Immature natural killer cell (primary cell): ENCODE measurements around the gene RAB1A. TPM values are rescaled to one million over a fixed set of nuclear protein-coding genes. Genes with fewer than 3 reads are reported as not detected.

Experiments used
- DNase-seq, 3 donors: peaks; one replicate each; pipeline ENCODE4 v3.0.0; 2022; ENCODE audit warnings: mixed read lengths in 1 of 3
- H3K27ac Mint-ChIP-seq, 6 donors: one replicate each; pipeline ENCODE4 v1.8.0; 2020; ENCODE audit warnings: mixed read lengths in 6 of 6, mild to moderate bottlenecking in 5 of 6, inconsistent platforms in 4 of 6, moderate library complexity in 3 of 6
- H3K27me3 Mint-ChIP-seq, 3 donors: one replicate each; pipeline ENCODE4 v1.8.0; 2020 to 2021; ENCODE audit warnings: low read depth in 3 of 3, mild to moderate bottlenecking in 3 of 3, mixed read lengths in 3 of 3, moderate library complexity in 3 of 3, inconsistent platforms in 1 of 3
- H3K36me3 Mint-ChIP-seq, 3 donors: one replicate each; pipeline ENCODE4 v1.8.0; 2020; ENCODE audit warnings: mixed read lengths in 3 of 3, inconsistent platforms in 2 of 3, mild to moderate bottlenecking in 2 of 3
- H3K4me1 Mint-ChIP-seq, 2 donors: one replicate each; pipeline ENCODE4 v1.8.0; 2020; ENCODE audit warnings: inconsistent platforms in 2 of 2, mild to moderate bottlenecking in 2 of 2, mixed read lengths in 2 of 2, moderate library complexity in 1 of 2
- H3K4me3 Mint-ChIP-seq, 5 donors: one replicate each; pipeline ENCODE4 v1.8.0; 2020; ENCODE audit warnings: mild to moderate bottlenecking in 5 of 5, mixed read lengths in 5 of 5, inconsistent platforms in 3 of 5, moderate library complexity in 3 of 5
- H3K9me3 Mint-ChIP-seq, 6 donors: one replicate each; pipeline ENCODE4 v1.8.0; 2020; ENCODE audit warnings: mild to moderate bottlenecking in 6 of 6, mixed read lengths in 6 of 6, inconsistent platforms in 4 of 6, moderate library complexity in 3 of 6
- polyA plus RNA-seq, 3 donors: library from polyadenylated mRNA; unstranded; fragments of 300-500 nt; fragmentation: Illumina TruSeq; gene quantifications; one replicate each; pipeline ENCODE4 v1.2.3, GENCODE V29; 2021

The RAB1A gene
- polyA plus RNA-seq, 3 donors from 2014 or later = 32.7 to 84.7 (median 43.8) TPM

GRCh38 chr2:65057391-65058052 lies 72.4 kb downstream of the RAB1A start:
- peak; percentile 31 to 47 (median 40) for DNase-seq
- H3K36me3 Mint-ChIP-seq = no peaks in the 10 kb centered on the region
- H3K27me3 Mint-ChIP-seq = peaks cover 7 to 12% (median 10%) of the 10 kb centered on the region in 3 donors
- peak overlapping the region; percentile 71 to 90 (median 78) for H3K27ac Mint-ChIP-seq
- peaks cover 33 to 43% of the 10 kb centered on the region in 2 donors for H3K4me1 Mint-ChIP-seq
- no peaks in the 10 kb centered on the region for H3K9me3 Mint-ChIP-seq
- peak overlapping the region; percentile 78 to 97 (median 83) for H3K4me3 Mint-ChIP-seq

- H3K27me3 Mint-ChIP-seq = peaks cover 7 to 12% (median 10%) of the 10 kb centered on the region in 3 donors
- H3K9me3 Mint-ChIP-seq = no peaks in the 10 kb centered on the region
- no peaks in the 10 kb centered on the region for H3K36me3 Mint-ChIP-seq
- peak overlapping the region; percentile 71 to 90 (median 78) for H3K27ac Mint-ChIP-seq
- H3K4me1 Mint-ChIP-seq = peaks cover 33 to 43% of the 10 kb centered on the region in 2 donors
- DNase-seq = no peak
- H3K4me3 Mint-ChIP-seq = peak overlapping the region; percentile 78 to 97 (median 83)
Measured at GRCh38 chr2:65057054-65057375, 72.9 kb downstream of the RAB1A start.

GRCh38 chr2:65056215-65057053 lies 73.5 kb downstream of the RAB1A start, which contains the start of gene CEP68:
TSS of gene CEP68 (plus strand) at chr2:65056416. CDS start at chr2:65069445, 13,029 bp downstream.
- peaks cover 33 to 43% of the 10 kb centered on the region in 2 donors for H3K4me1 Mint-ChIP-seq

GRCh38 chr2:65055422-65056214 lies 74.3 kb downstream of the RAB1A start:
- Mint-ChIP-seq H3K27me3 (peaks cover 7 to 13% (median 10%) of the 10 kb centered on the region in 3 donors), H3K4me3 (peak overlapping the region; percentile 94 to 99 (median 97)), H3K27ac (peak overlapping the region; percentile 89 to 94 (median 92)), H3K36me3 (no peaks in the 10 kb centered on the region), H3K9me3 (no peaks in the 10 kb centered on the region), H3K4me1 (peaks cover 33 to 43% of the 10 kb centered on the region in 2 donors)
- DNase-seq = no peak

More at GRCh38 chr2:65056215-65057053, 73.5 kb downstream of the RAB1A start, which contains the start of gene CEP68:
- H3K4me3 Mint-ChIP-seq = peak within 1 kb of the TSS; percentile 94 to 99 (median 97)
- peak within 1 kb of the TSS; percentile 89 to 94 (median 92) for H3K27ac Mint-ChIP-seq
- peaks cover 7 to 13% (median 10%) of the 10 kb centered on the region in 3 donors for H3K27me3 Mint-ChIP-seq
- H3K36me3 Mint-ChIP-seq = no peaks in the 10 kb centered on the region
- H3K9me3 Mint-ChIP-seq = no peaks in the 10 kb centered on the region
- DNase-seq = peak; percentile 94 to 95 (median 95)

- Mint-ChIP-seq H3K4me1 (peaks cover 33 to 43% of the 10 kb centered on the region in 2 donors), H3K9me3 (no peaks in the 10 kb centered on the region), H3K36me3 (no peaks in the 10 kb centered on the region), H3K4me3 (peak overlapping the region; percentile 94 to 99 (median 97)), H3K27ac (peak overlapping the region in 4 of 6 donors; percentile 91 to 94 (median 92)), H3K27me3 (peaks cover 7 to 13% (median 10%) of the 10 kb centered on the region in 3 donors)
- no peak for DNase-seq
Measured at GRCh38 chr2:65054749-65055421, 75.0 kb downstream of the RAB1A start.

- Mint-ChIP-seq H3K4me1 (peaks cover 33 to 42% of the 10 kb centered on the region in 2 donors), H3K9me3 (no peaks in the 10 kb centered on the region), H3K36me3 (peaks cover 0 to 5% (median 0%) of the 10 kb centered on the region in 3 donors), H3K4me3 (peak overlapping the region; percentile 3 to 38 (median 33)), H3K27me3 (peaks cover 7 to 13% (median 10%) of the 10 kb centered on the region in 3 donors), H3K27ac (peak overlapping the region in 4 of 6 donors; percentile 2 to 57 (median 30))
- DNase-seq = peak; percentile 29 to 44 (median 36)
Measured at GRCh38 chr2:65053199-65053598, 76.7 kb downstream of the RAB1A start.

GRCh38 chr2:65050931-65051330 lies 79.0 kb downstream of the RAB1A start:
- H3K4me1 Mint-ChIP-seq = peaks cover 19 to 27% of the 10 kb centered on the region in 2 donors
- H3K9me3 Mint-ChIP-seq = no peaks in the 10 kb centered on the region
- no peak overlapping the region for H3K27ac Mint-ChIP-seq
- H3K36me3 Mint-ChIP-seq = peaks cover 0 to 5% (median 0%) of the 10 kb centered on the region in 3 donors
- peaks cover 2 to 4% (median 3%) of the 10 kb centered on the region in 3 donors for H3K27me3 Mint-ChIP-seq
- H3K4me3 Mint-ChIP-seq = no peak overlapping the region
- no peak for DNase-seq

- no peak overlapping the region for H3K27ac Mint-ChIP-seq
- H3K36me3 Mint-ChIP-seq = peaks cover 4 to 19% (median 7%) of the 10 kb centered on the region in 3 donors
- H3K4me3 Mint-ChIP-seq = no peak overlapping the region
- peaks cover 9 to 12% of the 10 kb centered on the region in 2 donors for H3K4me1 Mint-ChIP-seq
- no peak for DNase-seq
- H3K27me3 Mint-ChIP-seq = peaks cover 0 to 2% (median 0%) of the 10 kb centered on the region in 3 donors
- H3K9me3 Mint-ChIP-seq = peaks cover 0 to 6% (median 3%) of the 10 kb centered on the region in 6 donors
Measured at GRCh38 chr2:65049010-65049639, 80.8 kb downstream of the RAB1A start.

GRCh38 chr2:65046633-65047407 lies 83.1 kb downstream of the RAB1A start:
- H3K36me3 Mint-ChIP-seq = peaks cover 8 to 25% (median 8%) of the 10 kb centered on the region in 3 donors
- H3K4me1 Mint-ChIP-seq = no peaks in the 10 kb centered on the region
- H3K4me3 Mint-ChIP-seq = no peak overlapping the region
- H3K9me3 Mint-ChIP-seq = peaks cover 0 to 6% (median 5%) of the 10 kb centered on the region in 6 donors
- H3K27me3 Mint-ChIP-seq = peaks cover 0 to under 1% (median 0%) of the 10 kb centered on the region in 3 donors
- DNase-seq = no peak
- H3K27ac Mint-ChIP-seq = no peak overlapping the region

GRCh38 chr2:65045651-65046050 lies 84.3 kb downstream of the RAB1A start:
- peaks cover 0 to 1% (median 0%) of the 10 kb centered on the region in 3 donors for H3K27me3 Mint-ChIP-seq
- H3K36me3 Mint-ChIP-seq = peaks cover 8 to 25% (median 8%) of the 10 kb centered on the region in 3 donors
- peaks cover 0 to 6% (median 5%) of the 10 kb centered on the region in 6 donors for H3K9me3 Mint-ChIP-seq
- DNase-seq = no peak
- H3K4me1 Mint-ChIP-seq = peaks cover under 1 to 3% of the 10 kb centered on the region in 2 donors
- H3K27ac Mint-ChIP-seq = no peak overlapping the region
- H3K4me3 Mint-ChIP-seq = no peak overlapping the region

- no peak for DNase-seq
- Mint-ChIP-seq H3K27me3 (peaks cover 0 to 2% (median 2%) of the 10 kb centered on the region in 3 donors), H3K4me3 (no peak overlapping the region), H3K27ac (peak overlapping the region in 1 of 6 donors; percentile 53), H3K36me3 (peaks cover 8 to 25% (median 8%) of the 10 kb centered on the region in 3 donors), H3K9me3 (peaks cover 0 to 6% (median 5%) of the 10 kb centered on the region in 6 donors), H3K4me1 (peaks cover 10 to 14% of the 10 kb centered on the region in 2 donors)
Measured at GRCh38 chr2:65044097-65044735, 85.7 kb downstream of the RAB1A start.
